Adrenal gland (tissue), 5 donors: ENCODE data around the gene AP1G2.
"Not testable (repeated sequence)": the region's sequence is repeated elsewhere in the genome, so short reads cannot be mapped to it uniquely, and the experiment has no call there.

Experiments used
- POLR2A ChIP-seq, 2 donors: fragments of 450-650 bp; IDR thresholded peaks; one replicate each; pipeline ENCODE4 v1.6.1; 2017; ENCODE audit warnings: antibody characterized with exemption in 2 of 2, mild to moderate bottlenecking in 2 of 2, moderate library complexity in 1 of 2
- TF ChIP-seq, protein P1 (sequence below), 6 experiments: fragments of 450-650 bp in 4 of 6; fragments of 200-600 bp in 2 of 6; sonication (generic) in 1 of 6; IDR thresholded peaks; 1 replicate in 5 of 6; 2 replicates in 1 of 6; pipeline versions ENCODE4 v1.5.1 to v1.8.0; 2016 to 2021; ENCODE audit warnings: antibody characterized with exemption in 6 of 6, mild to moderate bottlenecking in 2 of 6, moderate library complexity in 1 of 6
- donor health status: DM: no; HTN: no; CAD: no.

DNA sequence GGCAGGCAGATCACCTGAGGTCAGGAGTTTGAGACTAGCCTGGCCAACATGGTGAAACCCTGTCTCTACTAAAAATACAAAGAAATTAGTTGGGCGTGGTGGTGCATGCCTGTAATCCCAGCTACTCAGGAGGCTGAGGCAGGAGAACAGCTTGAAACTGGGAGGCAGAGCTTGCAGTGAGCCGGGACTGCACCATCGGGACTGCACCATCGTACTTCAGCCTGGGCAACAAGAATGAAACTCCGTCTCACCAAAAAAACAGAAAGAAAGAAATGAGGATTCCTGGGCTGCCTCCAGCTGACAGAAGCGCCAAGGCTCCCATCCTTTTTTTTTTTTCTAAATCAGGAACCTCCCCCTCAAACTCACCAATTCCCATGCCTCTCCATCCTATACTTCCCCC, 30.7 kb downstream of the AP1G2 start:
- TF ChIP-seq, protein P1, sequence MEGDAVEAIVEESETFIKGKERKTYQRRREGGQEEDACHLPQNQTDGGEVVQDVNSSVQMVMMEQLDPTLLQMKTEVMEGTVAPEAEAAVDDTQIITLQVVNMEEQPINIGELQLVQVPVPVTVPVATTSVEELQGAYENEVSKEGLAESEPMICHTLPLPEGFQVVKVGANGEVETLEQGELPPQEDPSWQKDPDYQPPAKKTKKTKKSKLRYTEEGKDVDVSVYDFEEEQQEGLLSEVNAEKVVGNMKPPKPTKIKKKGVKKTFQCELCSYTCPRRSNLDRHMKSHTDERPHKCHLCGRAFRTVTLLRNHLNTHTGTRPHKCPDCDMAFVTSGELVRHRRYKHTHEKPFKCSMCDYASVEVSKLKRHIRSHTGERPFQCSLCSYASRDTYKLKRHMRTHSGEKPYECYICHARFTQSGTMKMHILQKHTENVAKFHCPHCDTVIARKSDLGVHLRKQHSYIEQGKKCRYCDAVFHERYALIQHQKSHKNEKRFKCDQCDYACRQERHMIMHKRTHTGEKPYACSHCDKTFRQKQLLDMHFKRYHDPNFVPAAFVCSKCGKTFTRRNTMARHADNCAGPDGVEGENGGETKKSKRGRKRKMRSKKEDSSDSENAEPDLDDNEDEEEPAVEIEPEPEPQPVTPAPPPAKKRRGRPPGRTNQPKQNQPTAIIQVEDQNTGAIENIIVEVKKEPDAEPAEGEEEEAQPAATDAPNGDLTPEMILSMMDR (IDR thresholded peaks at IDR 0.05), result not testable (repeated sequence)
- TF ChIP-seq POLR2A (IDR thresholded peaks at IDR 0.05), result not testable (repeated sequence)
